Transverse colon (tissue), 4 donors: ENCODE measurements around the gene AHI1. TPM values are rescaled to one million over a fixed set of nuclear protein-coding genes. Genes with fewer than 3 reads are reported as not detected.

ENCODE experiments used
- DNase-seq: peaks from one replicate; pipeline ENCODE4 v3.0.0-alpha.2; 2019
- H3K27ac ChIP-seq, 4 donors: fragments of 200-600 bp; sonication (generic); 2 replicates each; pipeline ENCODE4 v1.5.1; 2016 to 2018; ENCODE audit warnings: inconsistent platforms in 4 of 4
- H3K27me3 ChIP-seq: fragments of 200-600 bp; sonication (generic); 2 replicates; pipeline ENCODE4 v1.5.1; 2017; ENCODE audit warnings: inconsistent platforms
- H3K36me3 ChIP-seq, 4 donors: fragments of 200-600 bp; sonication (generic); 2 replicates each; pipeline ENCODE4 v1.5.1; 2017 to 2019; ENCODE audit warnings: inconsistent platforms in 4 of 4
- H3K4me1 ChIP-seq, 4 donors: fragments of 200-600 bp; sonication (generic); 2 replicates each; pipeline ENCODE4 v1.5.1; 2017 to 2020; ENCODE audit warnings: inconsistent platforms in 4 of 4
- H3K4me3 ChIP-seq, 4 donors: fragments of 200-600 bp; sonication (generic); 1 replicate in 1 of 4; 2 replicates in 3 of 4; pipeline versions ENCODE4 v1.5.1 to v1.6.1; 2017 to 2019; ENCODE audit warnings: inconsistent platforms in 4 of 4
- H3K9me3 ChIP-seq, 2 donors: fragments of 200-600 bp; sonication (generic); 2 replicates each; pipeline ENCODE4 v1.5.1; 2017 to 2019; ENCODE audit warnings: inconsistent platforms in 2 of 2
- CTCF ChIP-seq, 5 experiments: fragments of 200-600 bp in 3 of 5; fragments of 450-650 bp in 2 of 5; sonication (generic) in 3 of 5; IDR thresholded peaks; 1 replicate in 2 of 5; 2 replicates in 3 of 5; pipeline ENCODE4 v1.5.1; 2016 to 2017; ENCODE audit warnings: antibody characterized with exemption in 5 of 5, inconsistent platforms in 3 of 5, mild to moderate bottlenecking in 2 of 5, moderate library complexity in 1 of 5
- EP300 ChIP-seq: sonication (generic); formaldehyde crosslinking; IDR thresholded peaks from one replicate; pipeline ENCODE4 v1.6.1; 2017; ENCODE audit warnings: antibody characterized with exemption, low read depth
- POLR2A ChIP-seq: fragments of 450-650 bp; IDR thresholded peaks from one replicate; pipeline ENCODE4 v1.6.1; 2016; ENCODE audit warnings: antibody characterized with exemption, mild to moderate bottlenecking, moderate library complexity
- POLR2AphosphoS5 ChIP-seq, 3 donors: sonication (generic); formaldehyde crosslinking; IDR thresholded peaks; one replicate each; pipeline ENCODE4 v1.6.1; 2016; ENCODE audit warnings: antibody characterized with exemption in 3 of 3
- WGBS, 2 donors: methylation state at CpG; one replicate each; pipeline ENCODE4 v1.1.5; 2018; ENCODE audit warnings: low coverage in 1 of 2; 5-methylcytosine and 5-hydroxymethylcytosine counted together
- in situ Hi-C, 4 donors: fragments of 200-750 bp; cut with MboI; loops; one replicate each; pipeline versions ENCODE4 v1.15.0 to v1.15.1; 2017; ENCODE audit warnings: low sequenced_read_pairs in 3 of 4, low pct_ligation_motif_present in 1 of 4, low pct_unique_long_range_greater_than_20kb in 1 of 4
- intact Hi-C: fragments of 100-400 bp; cut with DNase I; formaldehyde crosslinking; loops from one replicate; pipeline ENCODE4 v1.15.1; 2023; ENCODE audit warnings: low total_unique reads
- total RNA-seq, 4 donors: library from RNA; depleted of rRNA; stranded (reverse); fragments of >200 nt; gene quantifications; one replicate each; pipeline ENCODE4 v1.1.0, GENCODE V29; 2016

AHI1 gene
- total RNA-seq, 4 donors from 2014 or later: 16.2 to 119 (median 34.2) TPM

- 95 to 100% methylated on average over 1 of the region's 1 CpG for WGBS, 2 donors
- in situ Hi-C loops: no loop called here
- DNase-seq: no peak
Observed at GRCh38 chr6:135295085-135295484, 202.5 kb downstream of the AHI1 start.

GRCh38 chr6:135291288-135292076 is 206.1 kb downstream of the AHI1 start:
- Histone ChIP-seq H3K4me3 (no peak overlapping the region), H3K36me3 (peaks cover 0 to 8% (median 0%) of the 10 kb centered on the region in 4 donors), H3K9me3 (no peaks in the 10 kb centered on the region), H3K27me3 (no peaks in the 10 kb centered on the region), H3K27ac (no peak overlapping the region), H3K4me1 (no peaks in the 10 kb centered on the region)
- no peak for DNase-seq
- intact Hi-C loops: loop anchor here (5.0 kb wide), 1 partner anchor 1616 kb away; no protein-coding TSS in a partner anchor
- TF ChIP-seq EP300: no peak
- no peak for TF ChIP-seq POLR2AphosphoS5 (IDR thresholded peaks at IDR 0.05)
- no peak for TF ChIP-seq POLR2A
- no peak for TF ChIP-seq CTCF (IDR thresholded peaks at IDR 0.05)
- 65 to 73% methylated on average over 3 of the region's 3 CpGs for WGBS, 2 donors
- in situ Hi-C loops: no loop called here

More at GRCh38 chr6:135295085-135295484, 202.5 kb downstream of the AHI1 start:
- Histone ChIP-seq H3K36me3 (peaks cover 0 to 4% (median 2%) of the 10 kb centered on the region in 4 donors), H3K9me3 (no peaks in the 10 kb centered on the region), H3K27ac (no peak overlapping the region), H3K4me1 (no peaks in the 10 kb centered on the region), H3K27me3 (no peaks in the 10 kb centered on the region), H3K4me3 (no peak overlapping the region)
- intact Hi-C loops: no loop called here
- TF ChIP-seq CTCF (IDR thresholded peaks at IDR 0.05) (no peak), EP300 (no peak), POLR2AphosphoS5 (IDR thresholded peaks at IDR 0.05) (no peak), POLR2A (no peak)

GRCh38 chr6:135289816-135290215 is 207.7 kb downstream of the AHI1 start:
- Histone ChIP-seq H3K27ac (no peak overlapping the region), H3K9me3 (no peaks in the 10 kb centered on the region), H3K4me1 (no peaks in the 10 kb centered on the region), H3K36me3 (peaks cover 0 to 8% (median 0%) of the 10 kb centered on the region in 4 donors), H3K4me3 (no peak overlapping the region), H3K27me3 (no peaks in the 10 kb centered on the region)
- intact Hi-C loops (loop anchor here (5.0 kb wide), 1 partner anchor 1617 kb away; no protein-coding TSS in a partner anchor), in situ Hi-C loops (no loop called here)
- 83 to 89% methylated on average over 5 of the region's 5 CpGs for WGBS, 2 donors
- no peak for DNase-seq
- TF ChIP-seq POLR2AphosphoS5 (IDR thresholded peaks at IDR 0.05) (no peak), CTCF (IDR thresholded peaks at IDR 0.05) (no peak)

- TF ChIP-seq POLR2AphosphoS5 (IDR thresholded peaks at IDR 0.05) (no peak), EP300 (no peak), CTCF (IDR thresholded peaks at IDR 0.05) (no peak), POLR2A (no peak)
- Histone ChIP-seq H3K27me3 (no peaks in the 10 kb centered on the region), H3K4me1 (no peaks in the 10 kb centered on the region), H3K27ac (no peak overlapping the region), H3K9me3 (no peaks in the 10 kb centered on the region), H3K36me3 (peaks cover 0 to 8% (median 0%) of the 10 kb centered on the region in 4 donors), H3K4me3 (no peak overlapping the region)
- in situ Hi-C loops (no loop called here), intact Hi-C loops (no loop called here)
- no peak for DNase-seq
- 65 to 83% methylated on average over 8 of the region's 8 CpGs for WGBS, 2 donors
Observed at GRCh38 chr6:135286962-135287538, 210.5 kb downstream of the AHI1 start.
